ENCODE data around the gene FYB1. TPM values are rescaled to one million over a fixed set of nuclear protein-coding genes. Genes with fewer than 3 reads are reported as not detected.

FYB1 gene
- total RNA-seq, 4 donors from 2014 or later = 2.8 to 14.1 (median 11.9) TPM

- Histone ChIP-seq H3K9me3 (no peaks in the 10 kb centered on the region), H3K27ac (no peak overlapping the region), H3K4me1 (peaks cover 0 to 39% (median 14%) of the 10 kb centered on the region in 3 donors), H3K4me3 (no peak overlapping the region), H3K27me3 (no peaks in the 10 kb centered on the region), H3K36me3 (peaks cover 0 to 32% (median 0%) of the 10 kb centered on the region in 3 donors)
- intact Hi-C loops (cut with DNase I) = no loop called here
- TF ChIP-seq CTCF (IDR thresholded peaks at IDR 0.05) = no peak
- no peak for TF ChIP-seq POLR2A (IDR thresholded peaks at IDR 0.05)
- no peak for DNase-seq
- 91 to 95% methylated on average over 3 of the region's 3 CpGs for WGBS, 2 donors
Measured at GRCh38 chr5:39068099-39068498, 151.3 kb downstream of the FYB1 start.

DNA sequence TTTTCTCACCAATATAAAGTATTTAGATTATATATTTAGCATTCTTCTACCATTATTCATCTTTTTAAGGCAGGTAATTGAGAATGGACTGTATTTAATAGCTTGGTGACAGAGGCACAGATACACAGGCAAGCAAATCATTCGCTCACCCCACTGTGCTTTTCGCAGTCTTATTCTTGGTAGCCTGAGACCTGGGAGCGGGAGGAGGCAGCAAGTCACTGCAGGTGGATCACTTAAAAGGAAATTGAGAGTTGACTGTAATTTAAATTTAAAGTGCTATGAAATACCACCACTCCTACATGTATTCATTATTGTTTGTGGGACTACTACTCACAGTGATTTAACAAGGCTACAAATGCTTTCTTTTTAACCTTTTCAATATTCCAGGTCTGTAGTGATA, 154.9 kb downstream of the FYB1 start:
- no peak overlapping the region for H3K4me3 ChIP-seq
- H3K9me3 ChIP-seq = no peaks in the 10 kb centered on the region
- no peaks in the 10 kb centered on the region for H3K27me3 ChIP-seq
- no peak overlapping the region for H3K27ac ChIP-seq
- peaks cover 0 to 26% (median 3%) of the 10 kb centered on the region in 3 donors for H3K4me1 ChIP-seq
- intact Hi-C loops (cut with DNase I) = no loop called here
- H3K36me3 ChIP-seq = peaks cover 0 to 32% (median 0%) of the 10 kb centered on the region in 3 donors
- no peak for TF ChIP-seq CTCF (IDR thresholded peaks at IDR 0.05)
- TF ChIP-seq POLR2A (IDR thresholded peaks at IDR 0.05) = no peak
- WGBS, 2 donors = 94 to 95% methylated on average over 3 of the region's 3 CpGs
- no peak for DNase-seq

DNA sequence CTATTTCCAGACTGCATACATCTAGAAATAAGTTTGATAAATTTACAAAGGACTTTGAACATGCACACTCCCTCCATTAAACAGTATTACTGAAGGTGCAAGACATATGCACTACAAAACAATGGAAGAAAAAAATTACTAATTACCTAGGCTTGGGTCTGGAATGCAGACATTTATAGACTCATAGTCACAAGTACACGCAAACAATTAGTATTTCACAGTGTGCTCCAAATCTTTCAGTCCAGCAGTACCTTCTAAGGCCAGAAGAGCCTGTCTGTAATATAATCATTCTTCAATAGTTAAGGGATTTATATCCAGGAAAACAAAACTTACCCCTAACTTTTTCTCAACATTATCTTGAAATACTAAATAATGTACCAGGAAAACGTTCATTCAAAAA, 156.3 kb downstream of the FYB1 start:
- Histone ChIP-seq H3K27me3 (no peaks in the 10 kb centered on the region), H3K4me3 (no peak overlapping the region), H3K9me3 (no peaks in the 10 kb centered on the region), H3K27ac (no peak overlapping the region), H3K4me1 (peaks cover 0 to 33% (median 3%) of the 10 kb centered on the region in 3 donors), H3K36me3 (peaks cover 0 to 23% (median 0%) of the 10 kb centered on the region in 3 donors)
- no peak for DNase-seq
- TF ChIP-seq CTCF (IDR thresholded peaks at IDR 0.05) (no peak), POLR2A (IDR thresholded peaks at IDR 0.05) (no peak)
- intact Hi-C loops (cut with DNase I) = no loop called here
- 60 to 64% methylated on average over 2 of the region's 2 CpGs for WGBS, 2 donors

GRCh38 chr5:39062530-39062929, 156.8 kb downstream of the FYB1 start:
- DNase-seq = no peak
- intact Hi-C loops (cut with DNase I) = no loop called here
- Histone ChIP-seq H3K27ac (no peak overlapping the region), H3K4me1 (peaks cover 0 to 38% (median 3%) of the 10 kb centered on the region in 3 donors), H3K27me3 (no peaks in the 10 kb centered on the region), H3K9me3 (no peaks in the 10 kb centered on the region), H3K36me3 (peaks cover 0 to 20% (median 0%) of the 10 kb centered on the region in 3 donors), H3K4me3 (no peak overlapping the region)
- no peak for TF ChIP-seq POLR2A (IDR thresholded peaks at IDR 0.05)
- no peak for TF ChIP-seq CTCF (IDR thresholded peaks at IDR 0.05)

DNA sequence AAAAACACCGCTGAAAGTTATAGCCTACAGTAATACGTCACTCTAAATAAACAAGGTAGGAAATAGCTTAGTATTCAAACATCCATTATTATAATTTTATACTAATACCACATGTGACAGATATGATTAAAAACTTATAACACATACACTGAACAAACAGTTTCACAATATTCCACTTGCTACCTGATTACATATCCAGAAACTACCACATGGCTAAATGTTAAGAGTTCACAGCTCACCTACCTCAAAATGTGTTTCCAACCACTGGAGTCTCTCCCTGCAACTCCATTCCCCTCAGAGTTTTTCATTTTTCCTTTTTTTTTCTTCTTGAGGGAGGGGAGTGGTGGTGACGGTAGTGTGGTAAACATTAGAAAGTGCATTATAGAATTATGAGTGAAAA, 157.3 kb downstream of the FYB1 start:
- Histone ChIP-seq H3K4me1 (peaks cover 0 to 42% (median 3%) of the 10 kb centered on the region in 3 donors), H3K9me3 (no peaks in the 10 kb centered on the region), H3K27ac (no peak overlapping the region), H3K27me3 (no peaks in the 10 kb centered on the region), H3K4me3 (no peak overlapping the region), H3K36me3 (peaks cover 0 to 16% (median 0%) of the 10 kb centered on the region in 3 donors)
- TF ChIP-seq POLR2A (IDR thresholded peaks at IDR 0.05) (no peak), CTCF (IDR thresholded peaks at IDR 0.05) (no peak)
- intact Hi-C loops (cut with DNase I) = no loop called here
- 80 to 85% methylated on average over 3 of the region's 3 CpGs for WGBS, 2 donors
- DNase-seq = no peak

All from esophagus squamous epithelium (tissue), 5 donors.